Right lobe of liver (tissue), 4 donors: ENCODE measurements around the gene ALPK1.

Experiments used
- CTCF ChIP-seq, 4 donors: fragments of 200-600 bp in 3 of 4; fragments of 450-650 bp in 1 of 4; IDR thresholded peaks; one replicate each; pipeline versions ENCODE4 v1.5.1 to v1.8.0; 2016 to 2022; ENCODE audit warnings: antibody characterized with exemption in 4 of 4, mild to moderate bottlenecking in 2 of 4
- POLR2A ChIP-seq: fragments of 450-650 bp; IDR thresholded peaks from one replicate; pipeline ENCODE4 v1.6.1; 2017; ENCODE audit warnings: antibody characterized with exemption, mild to moderate bottlenecking
- donor health status: DM: no; HTN: no; CAD: no.
- donor health status: DM: no; HTN: no; CAD: no.
- donor health status: DM: no; HTN: yes; CAD: no.

GRCh38 chr4:112330921-112331320 lies 33.8 kb downstream of the ALPK1 start:
- TF ChIP-seq CTCF (IDR thresholded peaks at IDR 0.05) = no peak
- TF ChIP-seq POLR2A = no peak
